Measurements from ENCODE around the gene SNX13.
"Not testable (repeated sequence)": the region's sequence is repeated elsewhere in the genome, so short reads cannot be mapped to it uniquely, and the experiment has no call there.

Gene SNX13

DNA sequence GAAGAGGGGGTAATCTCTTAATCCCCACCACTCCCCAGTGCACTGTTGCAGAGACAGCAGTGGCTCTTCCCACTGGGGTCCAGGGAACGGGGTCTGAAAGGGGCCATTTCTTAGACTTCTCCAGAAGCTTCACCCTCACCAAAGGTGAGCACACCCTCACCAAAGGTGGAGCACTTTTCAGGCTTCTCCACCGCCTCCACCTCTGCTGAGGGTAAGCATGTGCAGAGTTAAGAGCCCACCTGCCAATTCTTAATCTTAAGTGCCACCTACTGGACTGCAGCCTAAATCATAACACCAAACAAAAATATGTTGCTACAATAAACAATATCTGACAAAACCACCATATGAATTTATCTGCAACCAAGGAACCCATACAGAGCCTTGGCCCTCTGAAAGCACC, 27.0 kb downstream of the SNX13 start:
- Histone ChIP-seq H3K27me3 (no peaks in the 10 kb centered on the region), H3K9me3 (no peaks in the 10 kb centered on the region), H3K4me1 (ENCODE audit: control insufficient read depth in 1 of 2, insufficient read depth in 1 of 2, low read depth in 1 of 2, low read length in 1 of 2) (no peaks in the 10 kb centered on the region), H3K27ac (no peak overlapping the region), H3K36me3 (no peaks in the 10 kb centered on the region), H3K4me3 (ENCODE audit: low read depth in 1 of 2, low read length in 1 of 2) (no peak overlapping the region)
- TF ChIP-seq, protein P1, sequence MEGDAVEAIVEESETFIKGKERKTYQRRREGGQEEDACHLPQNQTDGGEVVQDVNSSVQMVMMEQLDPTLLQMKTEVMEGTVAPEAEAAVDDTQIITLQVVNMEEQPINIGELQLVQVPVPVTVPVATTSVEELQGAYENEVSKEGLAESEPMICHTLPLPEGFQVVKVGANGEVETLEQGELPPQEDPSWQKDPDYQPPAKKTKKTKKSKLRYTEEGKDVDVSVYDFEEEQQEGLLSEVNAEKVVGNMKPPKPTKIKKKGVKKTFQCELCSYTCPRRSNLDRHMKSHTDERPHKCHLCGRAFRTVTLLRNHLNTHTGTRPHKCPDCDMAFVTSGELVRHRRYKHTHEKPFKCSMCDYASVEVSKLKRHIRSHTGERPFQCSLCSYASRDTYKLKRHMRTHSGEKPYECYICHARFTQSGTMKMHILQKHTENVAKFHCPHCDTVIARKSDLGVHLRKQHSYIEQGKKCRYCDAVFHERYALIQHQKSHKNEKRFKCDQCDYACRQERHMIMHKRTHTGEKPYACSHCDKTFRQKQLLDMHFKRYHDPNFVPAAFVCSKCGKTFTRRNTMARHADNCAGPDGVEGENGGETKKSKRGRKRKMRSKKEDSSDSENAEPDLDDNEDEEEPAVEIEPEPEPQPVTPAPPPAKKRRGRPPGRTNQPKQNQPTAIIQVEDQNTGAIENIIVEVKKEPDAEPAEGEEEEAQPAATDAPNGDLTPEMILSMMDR (IDR thresholded peaks at IDR 0.05) = no peak

- Histone ChIP-seq H3K4me3 (ENCODE audit: low read depth in 1 of 2, low read length in 1 of 2) (no peak overlapping the region), H3K27ac (no peak overlapping the region), H3K4me1 (ENCODE audit: control insufficient read depth in 1 of 2, insufficient read depth in 1 of 2, low read depth in 1 of 2, low read length in 1 of 2) (no peaks in the 10 kb centered on the region), H3K36me3 (no peaks in the 10 kb centered on the region), H3K27me3 (no peaks in the 10 kb centered on the region), H3K9me3 (no peaks in the 10 kb centered on the region)
- TF ChIP-seq, protein P1 (IDR thresholded peaks at IDR 0.05) = no peak
Observed at GRCh38 chr7:17912536-17913235, 27.6 kb downstream of the SNX13 start.

DNA sequence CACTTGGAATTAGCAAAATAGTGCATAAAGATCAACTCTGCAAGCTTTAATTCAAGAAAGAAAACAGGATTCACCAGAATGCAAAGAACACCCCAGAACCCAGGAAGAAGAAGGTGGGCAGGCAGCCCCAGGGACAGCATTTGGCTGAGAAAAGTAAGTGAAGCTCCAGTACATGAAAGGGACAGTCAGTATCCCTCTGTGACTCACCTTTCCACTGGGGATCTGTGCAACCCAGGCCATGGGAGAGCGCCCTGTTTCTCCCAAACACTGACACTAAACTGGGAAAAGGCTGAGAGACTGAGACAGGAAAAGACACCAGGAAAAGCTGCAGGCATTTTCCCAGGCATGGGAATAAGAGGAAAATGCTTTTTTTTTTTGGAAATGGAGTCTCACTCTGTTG, 28.2 kb downstream of the SNX13 start:
- Histone ChIP-seq H3K27me3 (no peaks in the 10 kb centered on the region), H3K27ac (no peak overlapping the region), H3K9me3 (no peaks in the 10 kb centered on the region), H3K4me3 (ENCODE audit: low read depth in 1 of 2, low read length in 1 of 2) (no peak overlapping the region), H3K4me1 (ENCODE audit: control insufficient read depth in 1 of 2, insufficient read depth in 1 of 2, low read depth in 1 of 2, low read length in 1 of 2) (no peaks in the 10 kb centered on the region), H3K36me3 (no peaks in the 10 kb centered on the region)
- TF ChIP-seq, protein P1 (IDR thresholded peaks at IDR 0.05) = no peak

DNA sequence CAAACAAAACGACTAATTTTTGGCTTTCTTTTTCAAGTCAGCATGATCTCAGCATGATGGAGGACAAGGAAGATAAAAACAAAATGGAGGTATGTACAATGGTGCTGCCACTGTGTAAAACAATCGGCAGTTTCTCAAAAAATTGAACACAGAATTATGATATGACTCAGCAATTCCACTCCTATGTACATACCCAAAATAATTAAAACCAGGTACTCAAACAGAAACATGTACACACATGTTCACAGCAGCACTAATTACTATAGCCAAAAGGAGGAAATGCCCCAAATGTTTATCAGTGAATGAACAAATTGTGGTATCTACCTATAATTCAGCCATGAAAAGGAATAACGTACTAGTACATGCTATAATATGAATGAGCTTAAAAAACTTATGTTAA, 29.9 kb downstream of the SNX13 start:
- H3K4me3 ChIP-seq (ENCODE audit: low read depth in 1 of 2, low read length in 1 of 2) = no peak overlapping the region
- H3K27ac ChIP-seq = no peak overlapping the region
- H3K9me3 ChIP-seq = no peaks in the 10 kb centered on the region
- no peaks in the 10 kb centered on the region for H3K27me3 ChIP-seq
- no peaks in the 10 kb centered on the region for H3K4me1 ChIP-seq (ENCODE audit: control insufficient read depth in 1 of 2, insufficient read depth in 1 of 2, low read depth in 1 of 2, low read length in 1 of 2)
- TF ChIP-seq, protein P1 (IDR thresholded peaks at IDR 0.05) = no peak
- no peaks in the 10 kb centered on the region for H3K36me3 ChIP-seq

- not testable (repeated sequence) for H3K27me3 ChIP-seq; H3K4me1 ChIP-seq (ENCODE audit: control insufficient read depth in 1 of 2, insufficient read depth in 1 of 2, low read depth in 1 of 2, low read length in 1 of 2); H3K27ac ChIP-seq; H3K36me3 ChIP-seq; H3K9me3 ChIP-seq; H3K4me3 ChIP-seq (ENCODE audit: low read depth in 1 of 2, low read length in 1 of 2)
Observed at GRCh38 chr7:17909310-17909709, 31.0 kb downstream of the SNX13 start.

DNA sequence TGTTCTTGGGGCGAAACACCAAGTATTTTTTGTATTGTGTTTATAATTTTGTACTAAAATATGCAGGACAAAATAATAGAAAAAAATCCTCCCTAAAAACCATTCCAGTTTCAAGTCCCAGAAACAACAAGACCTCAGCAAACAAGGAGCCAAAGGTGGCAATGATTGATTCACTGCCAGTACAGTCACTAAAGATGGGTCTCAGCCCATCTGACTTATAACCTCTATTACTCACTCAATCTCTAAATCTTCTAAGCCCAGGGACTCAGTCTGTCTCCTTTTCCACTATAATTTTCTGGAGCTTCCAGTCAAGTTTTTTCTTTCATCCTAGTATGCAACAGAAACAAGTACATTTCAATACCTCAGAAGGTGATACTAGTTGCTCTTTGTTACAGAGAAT, 33.3 kb downstream of the SNX13 start:
- Histone ChIP-seq H3K4me1 (ENCODE audit: control insufficient read depth in 1 of 2, insufficient read depth in 1 of 2, low read depth in 1 of 2, low read length in 1 of 2) (peaks cover 0 to 7% of the 10 kb centered on the region in 2 experiments), H3K9me3 (no peaks in the 10 kb centered on the region), H3K27me3 (no peaks in the 10 kb centered on the region), H3K27ac (peak overlapping the region; percentile 28), H3K4me3 (ENCODE audit: low read depth in 1 of 2, low read length in 1 of 2) (no peak overlapping the region), H3K36me3 (no peaks in the 10 kb centered on the region)
- TF ChIP-seq, protein P1 (IDR thresholded peaks at IDR 0.05) = no peak

All from neutrophil (primary cell).